Smooth muscle cell of the coronary artery (primary cell): Measurements from ENCODE around the gene RNF187. TPM values are rescaled to one million over a fixed set of nuclear protein-coding genes. Genes with fewer than 3 reads are reported as not detected.

Experiments used
- total RNA-seq: library from RNA; depleted of rRNA; stranded (reverse); fragments of >200 nt; gene quantifications from 2 replicates; pipeline ENCODE4 v1.2.3, GENCODE V29; 2014; ENCODE audit warnings: low replicate concordance

Gene RNF187
- total RNA-seq: 53.4 and 126 TPM in 2 replicates

GRCh38 chr1:228487336-228488124 is at the start of gene RNF187:
Gene RNF187, plus strand, starts transcription at chr1:228487382.

Other genes starting within 250 kb of the RNF187 start
- gene TRIM11, start 80.5 kb upstream of the RNF187 start, total RNA-seq: 6.2 and 15.9 TPM in 2 replicates
- 0.23 and 0.35 TPM in 2 replicates for gene TRIM17, start 70.5 kb upstream of the RNF187 start, total RNA-seq
- 0.45 and 4.8 TPM in 2 replicates for gene RHOU, start 248.1 kb downstream of the RNF187 start, total RNA-seq